ENCODE data around the gene BMP2. TPM values are rescaled to one million over a fixed set of nuclear protein-coding genes. Genes with fewer than 3 reads are reported as not detected.

The BMP2 gene
- polyA plus RNA-seq, 1 donor (not counting 4 experiments of a cell fraction or from before 2014, with no cell fraction given) = 3.6 TPM

GRCh38 chr20:6802227-6802626 is 34.7 kb downstream of the BMP2 start:
- H3K27ac ChIP-seq (ENCODE audit: control insufficient read depth, insufficient read depth, low read length) = no peak overlapping the region
- no peak overlapping the region for H3K4me2 ChIP-seq (ENCODE audit: control insufficient read depth, extremely low read depth, insufficient read depth, low read depth, low read length)
- H3K36me3 ChIP-seq (ENCODE audit: control insufficient read depth in 2 of 2, extremely low read depth in 1 of 2, insufficient read depth in 2 of 2, low read length in 2 of 2) = no peaks in the 10 kb centered on the region
- no peaks in the 10 kb centered on the region for H4K20me1 ChIP-seq (ENCODE audit: control insufficient read depth, extremely low read depth, insufficient read depth, low read length)
- FAIRE-seq (no peak), DNase-seq (ENCODE audit: low read depth, low spot score) (no peak)
- dilution Hi-C loops (cut with MboI; ENCODE audit: extremely low pct_ligation_motif_present, low sequenced_read_pairs) = no loop called here
- no peak for TF ChIP-seq EZH2 (IDR thresholded peaks at IDR 0.05; ENCODE audit: low read length)
- TF ChIP-seq CTCF (optimal IDR thresholded peaks at IDR 0.05 in 1 of 3, IDR thresholded peaks at IDR 0.05 in 1 of 3, conservative IDR thresholded peaks at IDR 0.05 in 1 of 3; ENCODE audit: extremely low read depth in 1 of 3, insufficient read depth in 2 of 3, low read length in 3 of 3) = no peak
- no peaks in the 10 kb centered on the region for H3K4me1 ChIP-seq (ENCODE audit: control insufficient read depth, extremely low read depth, insufficient read depth, low read length)
- no peaks in the 10 kb centered on the region for H3K9me3 ChIP-seq (ENCODE audit: control insufficient read depth, low read depth, low read length)
- H3K9ac ChIP-seq (ENCODE audit: control insufficient read depth, extremely low read depth, insufficient read depth, low read length) = no peak overlapping the region
- no peaks in the 10 kb centered on the region for H3K9me1 ChIP-seq (ENCODE audit: control insufficient read depth, extremely low read depth, insufficient read depth, low read length)
- H3K4me3 ChIP-seq (ENCODE audit: control insufficient read depth in 2 of 3, extremely low read depth in 1 of 3, insufficient read depth in 2 of 3, low read depth in 1 of 3, low read length in 3 of 3) = no peak overlapping the region
- H3K27me3 ChIP-seq (ENCODE audit: control insufficient read depth, extremely low read depth, insufficient read depth, low read length) = no peaks in the 10 kb centered on the region
- H3K79me2 ChIP-seq (ENCODE audit: control insufficient read depth, insufficient read depth, low read length) = no peaks in the 10 kb centered on the region
- H2AFZ ChIP-seq (ENCODE audit: control insufficient read depth, low read length) = no peak overlapping the region

GRCh38 chr20:6806275-6806674 is 38.8 kb downstream of the BMP2 start:
- H3K79me2 ChIP-seq (ENCODE audit: control insufficient read depth, insufficient read depth, low read length) = no peaks in the 10 kb centered on the region
- dilution Hi-C loops (cut with MboI; ENCODE audit: extremely low pct_ligation_motif_present, low sequenced_read_pairs) = no loop called here
- no peak for DNase-seq (ENCODE audit: low read depth, low spot score)
- FAIRE-seq = no peak
- H3K9me3 ChIP-seq (ENCODE audit: control insufficient read depth, low read depth, low read length) = no peaks in the 10 kb centered on the region
- H3K4me3 ChIP-seq (ENCODE audit: control insufficient read depth in 2 of 3, extremely low read depth in 1 of 3, insufficient read depth in 2 of 3, low read depth in 1 of 3, low read length in 3 of 3) = no peak overlapping the region
- TF ChIP-seq CTCF (optimal IDR thresholded peaks at IDR 0.05 in 1 of 3, IDR thresholded peaks at IDR 0.05 in 1 of 3, conservative IDR thresholded peaks at IDR 0.05 in 1 of 3; ENCODE audit: extremely low read depth in 1 of 3, insufficient read depth in 2 of 3, low read length in 3 of 3) (no peak), EZH2 (IDR thresholded peaks at IDR 0.05; ENCODE audit: low read length) (no peak)
- H4K20me1 ChIP-seq (ENCODE audit: control insufficient read depth, extremely low read depth, insufficient read depth, low read length) = no peaks in the 10 kb centered on the region
- H3K27me3 ChIP-seq (ENCODE audit: control insufficient read depth, extremely low read depth, insufficient read depth, low read length) = no peaks in the 10 kb centered on the region
- no peaks in the 10 kb centered on the region for H3K4me1 ChIP-seq (ENCODE audit: control insufficient read depth, extremely low read depth, insufficient read depth, low read length)
- H3K9me1 ChIP-seq (ENCODE audit: control insufficient read depth, extremely low read depth, insufficient read depth, low read length) = no peaks in the 10 kb centered on the region
- H3K36me3 ChIP-seq (ENCODE audit: control insufficient read depth in 2 of 2, extremely low read depth in 1 of 2, insufficient read depth in 2 of 2, low read length in 2 of 2) = no peaks in the 10 kb centered on the region
- no peak overlapping the region for H3K27ac ChIP-seq (ENCODE audit: control insufficient read depth, insufficient read depth, low read length)
- H3K4me2 ChIP-seq (ENCODE audit: control insufficient read depth, extremely low read depth, insufficient read depth, low read depth, low read length) = no peak overlapping the region
- H2AFZ ChIP-seq (ENCODE audit: control insufficient read depth, low read length) = no peak overlapping the region
- H3K9ac ChIP-seq (ENCODE audit: control insufficient read depth, extremely low read depth, insufficient read depth, low read length) = no peak overlapping the region
